GM19463 (cell line): ENCODE results near the gene CSHL1.
"Not testable (repeated sequence)": the region's sequence is repeated elsewhere in the genome, so short reads cannot be mapped to it uniquely, and the experiment has no call there.

Source experiments
- ATAC-seq: cut with Tn5 transposase; IDR thresholded peaks from one replicate; pipeline ENCODE4 v1.9.1; 2021; ENCODE audit warnings: mild to moderate bottlenecking, moderate library complexity; ENCODE audit not compliant: unreplicated experiment

CSHL1 gene

DNA sequence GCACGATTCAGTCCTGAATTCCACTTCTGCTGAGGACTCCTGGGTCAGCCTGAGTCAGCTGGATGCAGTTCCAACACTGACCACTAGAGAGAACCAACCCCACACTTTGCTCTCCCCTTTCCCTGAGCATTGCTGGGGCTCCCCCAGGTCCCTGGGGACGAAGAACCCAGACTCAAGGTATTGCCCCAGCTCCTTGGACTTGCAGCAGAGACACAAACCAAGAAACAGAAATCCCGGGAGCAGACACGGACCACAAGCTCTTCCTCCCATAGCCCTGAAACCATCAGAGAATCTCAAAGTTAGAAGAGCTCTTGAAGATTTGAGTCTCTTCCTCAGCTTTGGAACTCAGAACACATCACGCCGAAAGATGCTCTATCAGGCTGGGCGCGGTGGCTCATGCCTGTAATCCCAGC, 8.3 kb upstream of the CSHL1 start:
- no peak for ATAC-seq

DNA sequence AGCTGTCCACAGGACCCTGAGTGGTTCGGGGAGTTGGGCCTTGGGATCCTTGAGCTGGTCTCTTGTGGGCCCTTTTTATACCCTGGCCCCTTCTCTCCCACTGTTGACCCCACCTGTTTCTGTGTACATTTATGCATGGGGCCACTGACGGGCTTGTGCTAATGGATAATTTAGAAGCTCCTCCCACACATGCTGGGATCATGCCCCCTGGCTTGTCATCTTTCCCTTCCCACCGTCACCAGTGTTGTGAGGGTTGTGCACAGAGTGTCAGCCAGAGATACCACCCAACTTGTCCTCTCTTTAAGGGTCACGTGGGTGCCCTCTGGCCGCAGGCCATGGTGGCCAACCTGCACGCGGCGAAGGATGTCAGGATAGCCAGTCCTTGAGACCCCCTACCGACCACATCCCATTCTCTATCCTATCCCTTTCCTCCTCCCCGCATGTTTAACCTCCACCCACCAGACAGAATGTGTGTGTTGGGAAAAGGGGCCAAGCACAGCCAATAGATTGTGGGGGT, 7.8 kb upstream of the CSHL1 start, which contains the start of gene GH1:
Gene GH1, minus strand, starts transcription at position 51 of the 517 bp plus-strand sequence. CDS start 63 bp downstream, outside the sequence.
- not testable (repeated sequence) for ATAC-seq

GRCh38 chr17:63918305-63918704, 7.2 kb upstream of the CSHL1 start:
- no peak for ATAC-seq

- no peak for ATAC-seq
These were observed 6.6 kb upstream of the CSHL1 start for GRCh38 chr17:63917646-63918045.

- not testable (repeated sequence) for ATAC-seq
These were observed 6.1 kb upstream of the CSHL1 start for GRCh38 chr17:63917206-63917605.

DNA sequence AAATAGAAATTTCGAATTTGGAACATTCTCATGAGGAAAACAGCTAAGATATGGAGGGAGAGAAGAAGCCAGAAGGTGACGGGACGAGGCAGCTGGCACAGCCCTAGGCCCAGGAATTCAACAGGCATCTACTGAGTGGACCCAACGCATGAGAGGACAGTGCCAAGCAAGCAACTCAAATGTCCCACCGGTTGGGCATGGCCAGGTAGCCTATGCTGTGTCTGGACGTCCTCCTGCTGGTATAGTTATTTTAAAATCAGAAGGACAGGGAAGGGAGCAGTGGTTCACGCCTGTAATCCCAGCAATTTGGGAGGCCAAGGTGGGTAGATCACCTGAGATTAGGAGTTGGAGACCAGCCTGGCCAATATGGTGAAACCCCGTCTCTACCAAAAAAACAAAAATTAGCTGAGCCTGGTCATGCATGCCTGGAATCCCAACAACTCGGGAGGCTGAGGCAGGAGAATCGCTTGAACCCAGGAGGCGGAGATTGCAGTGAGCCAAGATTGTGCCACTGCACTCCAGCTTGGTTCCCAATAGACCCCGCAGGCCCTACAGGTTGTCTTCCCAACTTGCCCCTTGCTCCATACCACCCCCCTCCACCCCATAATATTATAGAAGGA, 5.6 kb upstream of the CSHL1 start:
- no peak for ATAC-seq

DNA sequence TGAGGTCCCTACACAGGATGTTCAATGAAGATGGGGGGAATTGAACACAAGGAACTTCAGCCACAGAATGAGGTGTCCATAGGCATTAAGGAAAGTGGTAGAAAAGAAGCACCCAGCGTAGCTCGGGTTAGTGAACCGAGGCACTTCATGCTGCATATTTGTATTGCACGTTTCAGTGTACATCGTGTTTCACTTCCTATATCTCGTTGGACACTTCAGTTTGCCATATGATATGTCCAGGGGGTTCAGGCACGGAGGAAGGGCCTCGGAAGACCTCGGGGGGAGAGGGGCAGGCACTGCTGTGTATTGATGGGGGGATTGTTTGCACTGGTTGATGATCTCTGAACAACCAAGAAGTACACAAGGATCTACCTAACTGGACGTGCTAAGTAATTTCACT, 4.7 kb upstream of the CSHL1 start:
- not testable (repeated sequence) for ATAC-seq

DNA sequence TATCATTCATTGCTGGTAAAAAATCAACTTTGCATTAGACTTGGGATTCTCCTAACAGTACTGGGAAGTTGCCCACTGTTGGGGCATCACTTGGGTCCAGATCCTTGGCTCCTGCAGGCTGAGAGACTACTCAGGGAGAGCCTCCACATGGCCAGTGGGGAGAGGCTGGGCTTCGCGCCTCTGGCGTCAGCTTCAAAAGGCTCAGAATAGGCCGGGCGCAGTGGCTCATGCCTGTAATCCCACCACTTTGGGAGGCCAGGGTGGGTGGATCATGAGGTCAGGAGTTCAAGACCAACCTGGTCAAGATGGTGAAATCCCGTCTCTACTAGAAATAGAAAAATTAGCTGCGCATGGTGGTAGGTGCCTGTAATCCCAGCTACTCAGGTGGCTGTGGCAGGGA, 3.4 kb upstream of the CSHL1 start:
- no peak for ATAC-seq

GRCh38 chr17:63911657-63912100, 621 bp upstream of the CSHL1 start:
- ATAC-seq: no peak

GRCh38 chr17:63910096-63910495, 962 bp downstream of the CSHL1 start:
- no peak for ATAC-seq

GRCh38 chr17:63909586-63909985, 1.5 kb downstream of the CSHL1 start:
- not testable (repeated sequence) for ATAC-seq

DNA sequence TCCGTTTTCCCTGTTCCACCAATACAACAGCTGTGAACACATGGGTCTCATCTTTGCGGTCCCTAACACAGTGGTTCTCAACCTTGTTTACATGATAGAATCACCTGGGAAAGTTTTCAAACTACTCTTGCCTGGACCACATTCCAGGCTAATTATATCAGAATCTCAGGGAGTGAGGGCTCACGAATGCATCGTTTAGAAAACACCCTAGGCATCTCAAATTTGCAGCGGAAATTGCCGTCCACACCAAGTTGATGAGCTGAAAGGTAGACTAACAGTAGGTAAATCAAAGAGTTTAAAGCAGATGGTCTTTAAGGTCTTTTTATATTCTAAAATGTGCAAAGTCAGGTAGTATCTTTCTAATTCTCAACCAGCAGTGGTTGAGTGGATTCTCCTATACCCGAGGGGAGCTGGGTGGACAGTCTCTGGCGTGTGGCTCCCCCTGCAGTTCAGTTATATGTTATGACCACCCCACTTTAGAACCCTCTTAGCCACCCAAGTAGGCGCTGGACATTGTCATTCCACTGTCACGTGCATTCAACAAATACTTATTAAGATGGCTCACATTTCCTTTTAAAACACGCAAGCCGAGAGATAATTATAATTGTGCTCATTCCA, 3.8 kb downstream of the CSHL1 start:
- ATAC-seq: not testable (repeated sequence)

GRCh38 chr17:63904796-63905195, 6.3 kb downstream of the CSHL1 start:
- not testable (repeated sequence) for ATAC-seq

DNA sequence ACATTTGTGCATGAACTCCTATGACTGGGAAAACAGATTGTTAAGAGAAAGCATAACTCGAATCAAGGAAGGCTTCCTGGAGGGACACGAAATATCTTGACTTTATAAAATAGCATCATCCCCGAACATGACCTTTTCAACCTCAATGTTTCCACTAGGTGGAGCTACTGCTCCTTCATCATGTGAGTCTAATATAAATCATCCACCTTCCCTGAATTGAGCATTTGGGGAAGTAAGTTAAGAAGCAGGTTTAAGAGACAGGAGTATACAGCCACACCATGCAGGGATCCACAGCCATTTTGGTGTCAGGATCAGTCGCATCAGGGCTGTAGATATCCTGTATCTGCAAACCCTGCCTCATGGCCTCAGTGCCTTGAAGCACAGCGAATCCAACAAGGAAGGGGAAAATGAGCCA, 7.3 kb downstream of the CSHL1 start:
- ATAC-seq: not testable (repeated sequence)

DNA sequence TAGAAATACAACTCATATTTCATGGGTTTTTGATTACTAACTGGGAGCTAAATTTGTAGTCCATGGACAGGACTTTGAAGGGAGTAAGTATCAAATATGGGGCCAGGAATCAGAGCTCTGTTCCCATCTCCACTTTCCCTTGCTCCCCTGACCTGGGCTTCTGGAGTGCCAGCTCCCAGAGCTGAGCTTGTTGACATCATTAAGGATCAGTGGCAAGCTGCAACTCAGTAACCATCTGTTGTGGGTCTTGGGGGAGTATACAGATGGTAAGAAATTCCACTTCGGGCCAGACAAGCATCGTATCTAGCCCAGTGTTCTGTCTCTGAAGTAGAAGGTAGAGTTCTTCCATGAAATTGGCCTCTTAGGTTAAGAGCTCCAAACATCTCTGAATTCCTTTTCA, 9.1 kb downstream of the CSHL1 start:
- ATAC-seq: not testable (repeated sequence)

DNA sequence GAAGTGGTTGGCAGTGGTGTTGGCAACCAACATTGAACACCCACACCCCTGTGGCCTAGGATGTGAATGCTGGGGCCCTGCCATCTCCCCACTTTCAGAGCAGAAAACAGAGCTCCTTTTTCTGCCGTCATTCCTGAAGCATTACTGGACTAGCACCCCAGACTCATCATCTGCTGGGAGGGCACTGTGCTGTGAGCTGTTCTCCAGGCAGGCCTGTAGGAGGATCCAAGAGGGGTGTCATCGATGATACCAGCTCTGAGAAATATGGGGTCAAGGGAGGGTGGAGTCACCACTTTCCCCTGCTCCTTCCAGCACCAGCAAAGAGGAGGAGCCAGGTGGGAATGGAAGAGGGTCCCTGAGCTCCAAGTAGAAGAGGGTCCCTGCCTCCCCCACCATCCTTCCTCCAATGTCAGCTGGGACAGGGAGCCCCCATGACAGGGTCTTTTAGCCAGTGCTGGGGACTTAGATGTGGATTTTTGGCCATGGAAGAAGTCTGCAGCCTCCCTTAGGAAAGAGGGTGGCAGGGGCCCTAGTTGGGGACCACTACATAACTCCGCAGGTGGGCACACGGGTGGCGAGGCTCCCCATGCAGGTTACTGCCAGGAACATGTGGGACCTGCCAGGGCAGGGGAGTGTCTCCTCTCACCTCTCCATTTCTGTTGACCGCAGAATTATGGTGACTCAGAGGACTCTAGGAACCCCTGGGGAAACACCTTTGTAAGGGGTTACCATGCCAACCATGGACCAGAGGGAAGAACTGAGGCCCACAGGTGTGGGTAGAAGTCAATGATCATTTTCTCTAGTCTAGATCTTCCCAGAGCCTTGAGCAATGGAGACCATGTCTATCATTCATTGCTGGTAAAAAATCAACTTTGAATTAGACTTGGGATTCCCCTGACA, 11.9 kb downstream of the CSHL1 start:
- ATAC-seq: peak; percentile 60

DNA sequence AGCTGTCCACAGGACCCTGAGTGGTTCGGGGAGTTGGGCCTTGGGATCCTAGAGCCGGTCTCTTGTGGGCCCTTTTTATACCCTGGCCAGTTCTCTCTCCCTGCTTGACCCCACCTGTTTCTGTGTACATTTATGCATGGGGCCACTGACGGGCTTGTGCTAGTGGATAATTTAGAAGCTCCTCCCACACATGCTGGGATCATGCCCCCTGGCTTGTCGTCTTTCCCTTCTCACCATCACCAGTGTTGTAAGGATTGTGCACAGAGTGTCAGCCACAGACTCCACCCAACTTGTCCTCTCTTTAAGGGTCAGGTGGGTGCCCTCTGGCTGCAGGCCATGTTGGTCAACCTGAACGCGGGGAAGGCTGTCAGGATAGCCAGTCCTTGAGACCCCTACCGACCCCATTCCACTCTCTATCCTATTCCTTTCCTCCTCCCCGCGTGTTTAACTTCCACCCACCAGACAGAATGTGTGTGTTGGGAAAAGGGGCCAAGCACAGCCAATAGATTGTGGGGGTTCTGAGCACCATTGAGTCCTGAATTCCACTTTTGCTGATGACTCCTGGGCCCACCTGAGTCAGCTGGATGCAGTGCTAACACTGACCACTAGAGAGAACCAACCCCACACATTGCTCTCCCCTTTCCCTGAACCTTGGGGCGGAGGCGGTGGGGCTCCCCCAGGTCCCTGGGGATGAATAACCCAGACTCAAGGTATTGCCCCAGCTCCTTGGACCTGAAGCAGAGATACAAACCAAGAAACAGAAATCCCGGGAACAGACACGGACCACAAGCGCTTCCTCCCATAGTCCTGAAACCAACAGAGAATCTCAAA, 14.3 kb downstream of the CSHL1 start, which contains the start of gene CSH1:
Gene CSH1, minus strand, starts transcription at position 51 of the 831 bp plus-strand sequence. CDS start 63 bp downstream, outside the sequence.
- ATAC-seq: peak; percentile 51

GRCh38 chr17:63894821-63895220, 16.2 kb downstream of the CSHL1 start:
- not testable (repeated sequence) for ATAC-seq

DNA sequence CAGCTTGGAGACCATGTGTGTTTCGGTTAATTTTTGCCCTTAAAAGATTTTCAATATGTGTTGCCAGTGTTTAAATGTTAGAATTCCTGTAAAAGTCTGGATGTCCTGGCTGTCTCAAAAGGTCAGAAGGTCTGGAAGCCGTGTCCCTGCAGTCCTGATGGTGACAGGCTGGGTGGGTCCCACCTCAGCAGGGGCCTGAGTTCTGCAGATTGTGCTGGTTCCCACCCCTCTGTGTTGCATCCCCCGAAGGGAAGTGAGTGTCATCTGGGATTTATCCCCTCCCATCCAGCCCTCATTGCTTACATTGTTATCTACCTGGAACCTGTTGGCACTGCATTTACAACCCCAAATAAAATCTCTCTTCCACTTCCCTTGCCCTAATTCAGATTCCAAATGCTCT, 17.0 kb downstream of the CSHL1 start:
- ATAC-seq: not testable (repeated sequence)
